Activated naive CD8-positive, alpha-beta T cell treated with anti-CD3 and anti-CD28 coated beads for 36 hours (primary cell): Measurements from ENCODE around the gene ELP2. TPM values are rescaled to one million over a fixed set of nuclear protein-coding genes. Genes with fewer than 3 reads are reported as not detected.
"Not testable (repeated sequence)": the region's sequence is repeated elsewhere in the genome, so short reads cannot be mapped to it uniquely, and the experiment has no call there.

Experiments used
- DNase-seq: peaks from one replicate; pipeline ENCODE4 v3.0.0; 2021
- H3K27ac Mint-ChIP-seq: one replicate; pipeline ENCODE4 v1.8.0; 2022; ENCODE audit warnings: mild to moderate bottlenecking, moderate library complexity, mixed read lengths
- H3K27me3 Mint-ChIP-seq: one replicate; pipeline ENCODE4 v1.8.0; 2022; ENCODE audit warnings: mild to moderate bottlenecking, mixed read lengths
- H3K36me3 Mint-ChIP-seq: one replicate; pipeline ENCODE4 v1.8.0; 2021; ENCODE audit warnings: mild to moderate bottlenecking, mixed read lengths
- H3K4me1 Mint-ChIP-seq: one replicate; pipeline ENCODE4 v1.8.0; 2021; ENCODE audit warnings: mixed read lengths
- H3K4me3 Mint-ChIP-seq: one replicate; pipeline ENCODE4 v1.8.0; 2022; ENCODE audit warnings: mild to moderate bottlenecking, moderate library complexity, mixed read lengths
- H3K9me3 Mint-ChIP-seq: one replicate; pipeline ENCODE4 v1.8.0; 2022; ENCODE audit warnings: mixed read lengths
- total RNA-seq, 2 experiments: library from RNA; stranded (reverse); gene quantifications; one replicate each; pipeline ENCODE4 v1.2.3, GENCODE V29; 2021

ELP2 gene
- total RNA-seq, 2 experiments from 2014 or later = 93.4 to 98.2 TPM

GRCh38 chr18:36167692-36168218 is 38.1 kb downstream of the ELP2 start:
- Mint-ChIP-seq H3K9me3 (no peaks in the 10 kb centered on the region), H3K27me3 (no peaks in the 10 kb centered on the region), H3K4me1 (peaks cover 2% of the 10 kb centered on the region), H3K4me3 (no peak overlapping the region), H3K36me3 (peaks cover 27% of the 10 kb centered on the region), H3K27ac (no peak overlapping the region)
- no peak for DNase-seq

GRCh38 chr18:36168296-36168695 is 38.6 kb downstream of the ELP2 start:
- H3K9me3 Mint-ChIP-seq, H3K27me3 Mint-ChIP-seq, H3K4me3 Mint-ChIP-seq, DNase-seq, H3K4me1 Mint-ChIP-seq: not testable (repeated sequence)
- Mint-ChIP-seq H3K27ac (peak overlapping the region; percentile 17), H3K36me3 (peaks cover 29% of the 10 kb centered on the region)

DNA sequence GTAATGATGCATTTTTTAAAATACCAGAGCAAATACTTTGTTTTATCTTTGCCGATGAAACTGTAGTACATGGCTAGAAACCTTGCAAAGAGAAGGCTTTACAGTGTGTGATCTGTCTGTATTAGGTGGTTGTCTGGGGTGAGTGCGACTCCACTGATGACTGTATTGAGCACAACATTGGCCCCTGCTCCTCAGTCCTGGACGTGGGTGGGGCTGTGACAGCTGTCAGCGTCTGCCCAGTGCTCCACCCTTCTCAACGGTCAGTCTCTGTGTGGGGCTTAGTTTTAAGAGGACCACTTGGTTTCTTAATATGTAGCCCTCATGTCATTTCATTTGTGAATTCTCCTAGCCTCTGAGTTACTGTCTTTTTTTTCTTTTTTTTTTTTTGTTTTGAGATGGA is 40.2 kb downstream of the ELP2 start:
- H3K36me3 Mint-ChIP-seq = peaks cover 33% of the 10 kb centered on the region
- no peak overlapping the region for H3K4me3 Mint-ChIP-seq
- H3K27ac Mint-ChIP-seq = no peak overlapping the region
- H3K9me3 Mint-ChIP-seq = no peaks in the 10 kb centered on the region
- H3K27me3 Mint-ChIP-seq = no peaks in the 10 kb centered on the region
- peaks cover 2% of the 10 kb centered on the region for H3K4me1 Mint-ChIP-seq
- no peak for DNase-seq

GRCh38 chr18:36175481-36175880 is 45.8 kb downstream of the ELP2 start:
- Mint-ChIP-seq H3K27me3 (no peaks in the 10 kb centered on the region), H3K36me3 (peaks cover 24% of the 10 kb centered on the region), H3K4me3 (no peak overlapping the region), H3K4me1 (peaks cover 13% of the 10 kb centered on the region), H3K27ac (peak overlapping the region; percentile 27), H3K9me3 (no peaks in the 10 kb centered on the region)
- no peak for DNase-seq

DNA sequence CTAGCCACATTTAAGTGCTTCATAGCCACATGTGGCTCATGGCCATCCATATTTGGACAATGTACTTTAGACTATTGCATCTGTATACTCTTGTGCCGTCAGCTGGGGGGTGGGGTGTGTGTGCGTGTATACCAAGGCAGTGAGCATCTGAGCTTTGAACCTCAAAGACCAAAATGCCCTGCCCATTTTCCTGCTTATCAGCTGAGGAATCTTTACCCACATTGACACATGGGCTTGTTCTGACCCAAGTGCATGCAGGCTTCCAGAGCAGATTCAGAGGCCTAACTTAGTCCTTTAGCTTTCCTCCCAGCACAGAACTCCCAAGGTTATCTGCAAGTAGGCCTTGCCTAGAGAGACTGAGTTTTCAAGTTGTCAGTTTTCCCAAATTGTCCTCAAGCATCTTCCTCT is 46.5 kb downstream of the ELP2 start:
- Mint-ChIP-seq H3K36me3 (peaks cover 20% of the 10 kb centered on the region), H3K4me3 (no peak overlapping the region), H3K9me3 (no peaks in the 10 kb centered on the region), H3K4me1 (peaks cover 13% of the 10 kb centered on the region), H3K27me3 (no peaks in the 10 kb centered on the region), H3K27ac (no peak overlapping the region)
- no peak for DNase-seq

GRCh38 chr18:36176711-36177110 is 47.0 kb downstream of the ELP2 start:
- Mint-ChIP-seq H3K9me3 (no peaks in the 10 kb centered on the region), H3K27ac (no peak overlapping the region), H3K36me3 (peaks cover 17% of the 10 kb centered on the region), H3K4me1 (peaks cover 13% of the 10 kb centered on the region), H3K27me3 (no peaks in the 10 kb centered on the region), H3K4me3 (no peak overlapping the region)
- DNase-seq = no peak

GRCh38 chr18:36177913-36178312 is 48.2 kb downstream of the ELP2 start:
- Mint-ChIP-seq H3K27ac (no peak overlapping the region), H3K4me1 (peaks cover 14% of the 10 kb centered on the region), H3K27me3 (no peaks in the 10 kb centered on the region), H3K36me3 (peaks cover 15% of the 10 kb centered on the region), H3K9me3 (no peaks in the 10 kb centered on the region), H3K4me3 (no peak overlapping the region)
- DNase-seq = no peak

DNA sequence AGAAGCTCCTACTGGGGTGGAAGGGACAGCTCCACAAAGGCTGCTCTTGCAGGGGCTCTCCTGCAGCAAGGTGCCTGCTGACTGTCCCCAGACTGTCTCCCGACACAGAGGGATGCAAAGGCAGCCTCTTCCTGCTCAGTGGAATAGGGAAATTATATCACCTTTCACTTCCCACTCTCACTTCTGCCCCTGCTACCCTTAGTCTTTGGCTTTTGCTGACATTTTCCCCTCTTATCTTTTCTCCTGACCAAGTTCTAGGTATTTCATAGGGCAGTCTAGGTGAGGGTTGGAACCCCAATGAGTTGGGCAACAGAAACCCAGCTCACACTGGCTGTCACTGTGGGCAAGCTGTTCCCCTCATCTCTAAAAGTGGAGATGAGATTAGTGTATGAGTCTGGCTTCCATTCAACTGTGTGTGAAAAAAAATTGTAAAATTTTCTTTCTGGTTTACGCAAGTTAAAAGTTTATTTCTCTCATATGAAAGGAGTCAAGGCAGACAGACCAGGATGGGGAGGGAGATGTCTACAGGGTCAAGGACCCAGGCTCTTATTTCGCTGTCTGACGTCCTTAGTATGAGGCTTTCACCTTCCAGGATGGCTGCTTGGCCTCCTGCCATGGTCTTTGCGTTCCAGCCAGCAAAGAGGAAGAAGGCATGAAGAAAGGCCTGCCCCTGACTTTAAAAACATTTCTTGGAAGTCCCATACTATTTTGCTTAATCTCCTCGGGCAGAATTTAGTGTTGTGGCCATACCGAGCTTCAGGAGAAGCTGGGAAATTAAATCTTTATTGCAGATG is 50.1 kb downstream of the ELP2 start:
- H3K9me3 Mint-ChIP-seq = no peaks in the 10 kb centered on the region
- H3K4me1 Mint-ChIP-seq = peaks cover 14% of the 10 kb centered on the region
- H3K27me3 Mint-ChIP-seq = no peaks in the 10 kb centered on the region

GRCh38 chr18:36181441-36181840 is 51.7 kb downstream of the ELP2 start:
- H3K4me1 Mint-ChIP-seq = peaks cover 14% of the 10 kb centered on the region
- H3K4me3 Mint-ChIP-seq = no peak overlapping the region
- H3K27ac Mint-ChIP-seq = no peak overlapping the region
- H3K36me3 Mint-ChIP-seq = peaks cover 3% of the 10 kb centered on the region
- H3K9me3 Mint-ChIP-seq = no peaks in the 10 kb centered on the region
- no peaks in the 10 kb centered on the region for H3K27me3 Mint-ChIP-seq
- DNase-seq = no peak

More for the DNA sequence above, 50.1 kb downstream of the ELP2 start:
- Mint-ChIP-seq H3K4me3 (no peak overlapping the region), H3K36me3 (peaks cover 10% of the 10 kb centered on the region), H3K27ac (peak overlapping the region; percentile 27)
- DNase-seq = no peak

- Mint-ChIP-seq H3K36me3 (peaks cover 3% of the 10 kb centered on the region), H3K4me1 (peaks cover 14% of the 10 kb centered on the region), H3K9me3 (no peaks in the 10 kb centered on the region), H3K27ac (no peak overlapping the region), H3K4me3 (no peak overlapping the region), H3K27me3 (no peaks in the 10 kb centered on the region)
- no peak for DNase-seq
These were observed 52.3 kb downstream of the ELP2 start for GRCh38 chr18:36181898-36182506.

GRCh38 chr18:36183033-36183432 is 53.3 kb downstream of the ELP2 start:
- H3K4me3 Mint-ChIP-seq = no peak overlapping the region
- no peak overlapping the region for H3K27ac Mint-ChIP-seq
- H3K27me3 Mint-ChIP-seq = peaks cover 3% of the 10 kb centered on the region
- H3K9me3 Mint-ChIP-seq = no peaks in the 10 kb centered on the region
- DNase-seq = no peak
- H3K36me3 Mint-ChIP-seq = peaks cover 3% of the 10 kb centered on the region
- peaks cover 14% of the 10 kb centered on the region for H3K4me1 Mint-ChIP-seq

DNA sequence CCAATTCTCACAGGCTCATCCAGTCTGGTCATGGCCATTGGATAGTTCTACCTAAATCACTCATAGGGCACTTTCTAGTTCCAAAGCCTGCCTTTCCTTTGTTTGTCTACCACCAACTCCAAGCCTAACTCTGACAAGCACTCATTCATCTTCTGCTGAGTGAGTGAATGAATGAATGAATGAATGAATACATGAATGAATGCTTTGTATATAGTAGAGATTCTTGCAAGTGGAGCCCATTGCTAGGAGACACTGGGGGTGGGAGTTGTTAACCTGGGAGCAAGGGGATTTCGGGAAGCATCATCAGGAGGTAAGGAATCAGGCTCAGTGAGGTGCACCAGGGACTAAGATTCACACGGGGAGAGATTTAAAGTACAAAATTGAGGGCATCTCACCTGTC is 54.3 kb downstream of the ELP2 start:
- DNase-seq = no peak
- Mint-ChIP-seq H3K9me3 (no peaks in the 10 kb centered on the region), H3K27ac (no peak overlapping the region), H3K4me3 (no peak overlapping the region), H3K36me3 (no peaks in the 10 kb centered on the region), H3K27me3 (peaks cover 13% of the 10 kb centered on the region), H3K4me1 (peaks cover 11% of the 10 kb centered on the region)

GRCh38 chr18:36185157-36185556 is 55.5 kb downstream of the ELP2 start:
- H3K36me3 Mint-ChIP-seq = no peaks in the 10 kb centered on the region
- no peak overlapping the region for H3K4me3 Mint-ChIP-seq
- H3K27me3 Mint-ChIP-seq = peaks cover 18% of the 10 kb centered on the region
- no peak overlapping the region for H3K27ac Mint-ChIP-seq
- H3K4me1 Mint-ChIP-seq = peaks cover 3% of the 10 kb centered on the region
- H3K9me3 Mint-ChIP-seq = no peaks in the 10 kb centered on the region
- DNase-seq = no peak

GRCh38 chr18:36185901-36186460 is 56.3 kb downstream of the ELP2 start:
- H3K4me3 Mint-ChIP-seq = no peak overlapping the region
- DNase-seq = no peak
- H3K27me3 Mint-ChIP-seq = peaks cover 21% of the 10 kb centered on the region
- no peaks in the 10 kb centered on the region for H3K9me3 Mint-ChIP-seq
- peaks cover 2% of the 10 kb centered on the region for H3K4me1 Mint-ChIP-seq
- H3K36me3 Mint-ChIP-seq = no peaks in the 10 kb centered on the region
- no peak overlapping the region for H3K27ac Mint-ChIP-seq

- Mint-ChIP-seq H3K4me3 (peak overlapping the region; percentile 71), H3K36me3 (no peaks in the 10 kb centered on the region), H3K27me3 (peaks cover 24% of the 10 kb centered on the region), H3K27ac (no peak overlapping the region), H3K4me1 (peaks cover 2% of the 10 kb centered on the region), H3K9me3 (no peaks in the 10 kb centered on the region)
- DNase-seq = peak; percentile 14
These were observed 56.9 kb downstream of the ELP2 start for GRCh38 chr18:36186461-36187192.
